ENCODE data around the gene ARID4A. TPM values are rescaled to one million over a fixed set of nuclear protein-coding genes. Genes with fewer than 3 reads are reported as not detected.

Gene ARID4A
- total and polyA plus RNA-seq, 10 donors: 7.3 to 55.0 (median 41.7) TPM

GRCh38 chr14:58281969-58282368, 16.4 kb upstream of the ARID4A start:
- Histone ChIP-seq H3K36me3 (peaks cover 0 to 87% (median 56%) of the 10 kb centered on the region in 6 donors), H3K9me3 (no peaks in the 10 kb centered on the region), H3K4me3 (no peak overlapping the region), H3K27ac (peak overlapping the region; percentile 62 to 87 (median 79)), H3K27me3 (replicated peaks in 1 of 7) (no peaks in the 10 kb centered on the region), H3K4me1 (peaks cover 20 to 93% (median 34%) of the 10 kb centered on the region in 6 donors)
- DNase-seq: no peak
- TF ChIP-seq CTCF (IDR thresholded peaks at IDR 0.05 in 8 of 11, conservative IDR thresholded peaks at IDR 0.05 in 3 of 11) (no peak), POLR2A (IDR thresholded peaks at IDR 0.05) (no peak), POLR2AphosphoS5 (IDR thresholded peaks at IDR 0.05) (no peak)
- intact Hi-C loops (cut with DNase I; ENCODE audit: low total_unique reads): no loop called here
- WGBS, 5 donors: 64 to 71% (median 67%) methylated on average over 3 of the region's 3 CpGs

- intact Hi-C loops (cut with DNase I; ENCODE audit: low total_unique reads): no loop called here
- WGBS, 5 donors: 80 to 87% (median 82%) methylated on average over 4 of the region's 4 CpGs
- no peak for TF ChIP-seq POLR2A (IDR thresholded peaks at IDR 0.05)
- TF ChIP-seq CTCF (IDR thresholded peaks at IDR 0.05 in 8 of 11, conservative IDR thresholded peaks at IDR 0.05 in 3 of 11): no peak
- TF ChIP-seq POLR2AphosphoS5 (IDR thresholded peaks at IDR 0.05): no peak
- H3K27me3 ChIP-seq (replicated peaks in 1 of 7): no peaks in the 10 kb centered on the region
- H3K4me3 ChIP-seq: no peak overlapping the region
- DNase-seq: no peak
- peak overlapping the region in 5 of 8 donors; percentile 4 to 87 (median 83) for H3K27ac ChIP-seq
- no peaks in the 10 kb centered on the region for H3K9me3 ChIP-seq
- H3K4me1 ChIP-seq: peaks cover 20 to 91% (median 36%) of the 10 kb centered on the region in 6 donors
- peaks cover 0 to 87% (median 53%) of the 10 kb centered on the region in 6 donors for H3K36me3 ChIP-seq
These were observed 15.3 kb upstream of the ARID4A start for GRCh38 chr14:58282925-58283593.

- peaks cover 0 to 87% (median 50%) of the 10 kb centered on the region in 6 donors for H3K36me3 ChIP-seq
- H3K27ac ChIP-seq: peak overlapping the region in 2 of 8 donors; percentile 83 to 87
- no peak overlapping the region for H3K4me3 ChIP-seq
- peaks cover 21 to 92% (median 37%) of the 10 kb centered on the region in 6 donors for H3K4me1 ChIP-seq
- intact Hi-C loops (cut with DNase I; ENCODE audit: low total_unique reads): no loop called here
- TF ChIP-seq CTCF (IDR thresholded peaks at IDR 0.05 in 8 of 11, conservative IDR thresholded peaks at IDR 0.05 in 3 of 11) (no peak), POLR2A (IDR thresholded peaks at IDR 0.05) (no peak), POLR2AphosphoS5 (IDR thresholded peaks at IDR 0.05) (no peak)
- no peaks in the 10 kb centered on the region for H3K9me3 ChIP-seq
- DNase-seq: no peak
- no peaks in the 10 kb centered on the region for H3K27me3 ChIP-seq (replicated peaks in 1 of 7)
These were observed 14.6 kb upstream of the ARID4A start for GRCh38 chr14:58283730-58284129.

- intact Hi-C loops (cut with DNase I; ENCODE audit: low total_unique reads): no loop called here
- no peaks in the 10 kb centered on the region for H3K9me3 ChIP-seq
- peaks cover 0 to 87% (median 55%) of the 10 kb centered on the region in 6 donors for H3K36me3 ChIP-seq
- 88 to 92% (median 89%) methylated on average over 4 of the region's 4 CpGs for WGBS, 5 donors
- no peaks in the 10 kb centered on the region for H3K27me3 ChIP-seq (replicated peaks in 1 of 7)
- H3K4me3 ChIP-seq: no peak overlapping the region
- H3K27ac ChIP-seq: no peak overlapping the region
- no peak for DNase-seq
- peaks cover 21 to 92% (median 47%) of the 10 kb centered on the region in 6 donors for H3K4me1 ChIP-seq
- TF ChIP-seq POLR2AphosphoS5 (IDR thresholded peaks at IDR 0.05): no peak
- TF ChIP-seq CTCF (IDR thresholded peaks at IDR 0.05 in 8 of 11, conservative IDR thresholded peaks at IDR 0.05 in 3 of 11): no peak
- TF ChIP-seq POLR2A (IDR thresholded peaks at IDR 0.05): no peak
These were observed 13.2 kb upstream of the ARID4A start for GRCh38 chr14:58285132-58285531.

Data from spleen (tissue), 11 donors.